NCI-H82 treated with DMSO at 0.1 percent for 48 hours (cell line): ENCODE results near the gene ARMC5.
A peak's percentile ranks its signal among the peaks of the same experiment; 100 is the strongest.

Source experiments
- DNase-seq: peaks from one replicate; lab custom pipeline; 2025; ENCODE audit not compliant: unreplicated experiment; lab: John Stamatoyannopoulos, UW

The ARMC5 gene

GRCh38 chr16:31460582-31461002, 1.3 kb downstream of the ARMC5 start:
- DNase-seq = peak; percentile 5

DNA sequence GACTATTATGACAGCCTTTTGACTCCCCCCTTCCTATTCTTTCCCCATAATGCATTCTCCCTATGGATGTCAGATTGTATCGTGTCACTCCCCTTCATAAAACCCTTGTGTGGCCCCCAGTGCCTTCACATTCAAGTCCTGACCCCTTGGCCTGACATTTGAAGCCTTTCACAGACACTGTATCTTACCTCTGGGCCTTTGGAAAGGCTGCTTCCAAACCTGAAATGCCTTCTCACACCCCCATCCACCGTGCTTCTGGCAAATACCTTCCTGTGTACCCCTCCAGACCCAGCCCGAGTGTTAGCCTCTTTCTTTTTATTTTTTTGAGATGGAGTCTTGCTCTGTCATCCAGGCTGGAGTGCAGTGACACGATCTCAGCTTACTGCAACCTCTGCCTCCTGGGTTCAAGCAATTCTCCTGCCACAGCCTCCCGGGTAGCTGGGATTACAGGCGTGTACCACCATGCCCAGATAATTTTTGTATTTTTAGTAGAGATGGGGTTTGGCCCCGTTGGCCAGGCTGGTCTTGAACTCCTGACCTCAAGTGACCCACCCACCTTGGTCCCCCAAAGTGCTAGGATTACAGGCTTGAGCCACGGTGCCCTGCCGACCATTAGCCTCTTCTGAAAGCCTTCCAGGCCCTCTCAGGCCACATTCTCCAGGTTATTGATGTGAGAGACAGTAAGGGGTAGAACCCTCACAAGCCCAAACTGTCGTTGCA, 2.1 kb downstream of the ARMC5 start:
- DNase-seq = no peak

GRCh38 chr16:31461921-31462804, 2.9 kb downstream of the ARMC5 start:
- DNase-seq = no peak

DNA sequence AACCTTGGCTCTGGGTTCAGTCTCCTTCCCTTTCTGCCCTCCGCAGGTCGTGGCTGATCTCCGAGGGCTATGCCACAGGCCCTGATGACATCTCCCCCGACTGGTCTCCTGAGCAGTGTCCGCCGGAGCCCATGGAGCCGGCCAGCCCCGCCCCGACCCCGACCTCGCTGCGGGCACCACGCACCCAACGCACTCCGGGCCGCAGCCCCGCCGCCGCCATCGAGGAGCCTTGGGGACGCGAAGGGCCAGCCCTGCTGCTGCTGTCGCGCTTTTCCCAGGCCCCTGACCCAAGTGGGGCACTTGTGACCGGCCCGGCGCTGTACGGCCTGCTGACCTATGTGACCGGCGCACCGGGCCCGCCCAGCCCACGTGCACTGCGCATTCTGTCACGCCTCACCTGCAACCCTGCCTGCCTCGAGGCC, 5.1 kb downstream of the ARMC5 start:
- no peak for DNase-seq

GRCh38 chr16:31464781-31465260, 5.5 kb downstream of the ARMC5 start:
- no peak for DNase-seq

GRCh38 chr16:31465788-31466370, 6.6 kb downstream of the ARMC5 start:
- DNase-seq = no peak

DNA sequence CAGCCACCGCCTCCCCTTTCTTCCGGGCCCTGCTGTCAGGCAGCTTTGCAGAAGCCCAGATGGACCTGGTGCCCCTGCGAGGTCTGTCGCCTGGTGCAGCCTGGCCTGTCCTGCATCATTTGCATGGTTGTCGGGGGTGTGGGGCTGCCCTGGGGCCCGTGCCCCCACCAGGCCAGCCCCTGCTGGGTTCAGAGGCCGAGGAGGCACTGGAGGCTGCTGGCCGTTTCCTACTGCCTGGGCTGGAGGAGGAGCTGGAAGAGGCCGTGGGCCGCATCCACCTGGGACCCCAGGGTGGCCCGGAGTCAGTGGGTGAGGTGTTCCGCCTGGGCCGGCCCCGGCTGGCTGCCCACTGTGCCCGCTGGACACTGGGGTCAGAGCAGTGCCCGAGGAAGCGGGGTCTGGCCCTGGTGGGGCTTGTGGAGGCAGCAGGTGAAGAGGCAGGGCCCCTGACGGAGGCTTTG, 7.1 kb downstream of the ARMC5 start:
- DNase-seq = no peak

DNA sequence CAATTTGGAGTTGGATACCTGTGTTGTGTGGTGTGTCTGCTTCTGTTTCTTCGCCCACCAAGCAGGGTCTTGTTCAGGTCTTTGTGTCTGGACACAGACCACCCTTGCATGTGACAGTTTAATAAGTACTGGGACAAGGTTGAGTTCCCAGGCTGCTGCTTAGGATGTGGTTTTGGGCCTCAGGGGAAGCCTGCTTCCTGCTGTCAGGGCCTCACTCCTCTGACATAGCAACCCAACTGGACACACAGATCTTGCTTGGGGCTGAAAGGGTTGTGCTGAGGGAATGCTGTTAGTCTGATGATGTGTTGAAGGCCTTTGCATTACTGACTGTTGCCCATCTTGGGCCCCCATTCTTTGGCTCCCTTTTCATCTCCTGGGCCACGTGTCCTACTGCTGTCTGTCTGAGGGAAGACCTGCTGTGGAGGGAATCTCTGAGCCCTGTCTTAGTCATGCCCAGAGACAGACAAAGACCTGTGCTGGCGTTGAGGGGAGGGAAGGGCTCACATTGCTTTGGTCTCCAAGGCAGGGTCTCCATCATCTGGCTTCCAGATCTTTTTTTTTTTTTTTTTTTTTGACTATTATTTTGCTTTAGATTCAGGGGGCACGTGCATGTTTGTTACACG, 8.0 kb downstream of the ARMC5 start:
- no peak for DNase-seq

GRCh38 chr16:31467858-31468257, 8.6 kb downstream of the ARMC5 start:
- DNase-seq = no peak

DNA sequence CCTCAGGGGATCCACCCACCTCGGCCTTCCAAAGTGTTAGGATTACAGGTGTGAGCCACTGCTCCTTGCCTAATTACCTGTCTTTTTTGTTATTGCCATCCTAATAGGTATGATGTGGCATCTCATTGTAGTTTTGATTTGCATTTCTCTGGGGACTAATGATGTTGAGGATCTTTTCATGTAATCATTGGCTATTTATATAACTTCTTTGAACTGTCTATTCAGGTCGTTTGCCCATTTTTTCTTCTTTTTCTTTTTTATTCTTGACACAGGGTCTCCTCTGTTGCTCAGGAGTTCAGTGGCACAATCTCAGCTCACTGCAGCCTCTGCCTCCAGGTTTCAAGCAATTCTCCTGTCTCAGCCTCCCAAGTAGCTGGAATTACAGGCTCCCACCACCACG, 11.3 kb downstream of the ARMC5 start:
- no peak for DNase-seq

- DNase-seq = no peak
Observed at GRCh38 chr16:31471241-31471874, 12.1 kb downstream of the ARMC5 start.

DNA sequence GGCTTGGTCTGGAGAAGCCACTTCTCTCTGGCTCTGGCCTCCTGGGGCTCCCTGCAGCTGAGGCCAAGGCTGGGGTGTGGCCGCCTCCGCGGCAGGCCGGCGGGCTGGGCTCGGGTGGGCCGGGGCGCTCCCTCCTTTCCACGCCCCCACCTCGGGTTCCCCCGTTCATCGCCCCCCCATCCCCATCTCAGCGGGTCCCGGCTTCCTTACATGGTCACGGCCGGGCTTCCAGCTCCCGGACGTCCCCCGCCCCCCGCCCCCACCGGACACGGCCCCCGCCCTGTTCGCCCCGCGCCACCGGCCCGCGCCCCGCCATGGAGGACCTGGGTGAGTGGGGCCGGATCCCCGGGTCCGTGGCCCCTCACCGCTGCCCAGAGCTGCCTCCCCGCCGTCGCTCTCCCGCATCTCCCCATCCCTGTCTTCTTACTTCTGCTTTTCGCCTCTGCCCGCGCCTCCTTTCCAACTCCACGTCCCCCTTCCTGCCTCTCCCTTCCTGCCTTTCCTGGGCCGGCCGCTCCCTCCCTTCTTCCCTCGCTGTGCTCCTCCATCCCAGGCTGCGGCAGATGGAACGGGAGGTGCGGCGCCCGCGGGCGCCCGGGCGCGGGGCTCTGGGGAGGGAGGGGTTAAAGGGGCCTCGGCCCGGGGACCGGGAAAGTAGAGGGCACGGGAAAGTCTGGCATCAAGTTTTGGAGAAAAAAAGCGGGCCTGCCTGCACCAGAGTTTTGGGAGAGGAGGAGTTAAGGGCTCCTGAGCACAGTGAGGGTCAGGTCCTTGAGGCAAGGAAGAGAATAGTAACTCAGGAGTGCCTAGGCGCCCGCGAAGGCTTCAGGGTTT, 12.8 kb downstream of the ARMC5 start, which contains the start of gene TGFB1I1:
TSS of gene TGFB1I1 (plus strand) at position 278 of the 834 bp plus-strand sequence. CDS start at position 315, 37 bp downstream.
- no peak for DNase-seq

- DNase-seq = no peak
Observed at GRCh38 chr16:31472709-31473203, 13.5 kb downstream of the ARMC5 start.

- DNase-seq = no peak
Observed at GRCh38 chr16:31473264-31473984, 14.1 kb downstream of the ARMC5 start.

DNA sequence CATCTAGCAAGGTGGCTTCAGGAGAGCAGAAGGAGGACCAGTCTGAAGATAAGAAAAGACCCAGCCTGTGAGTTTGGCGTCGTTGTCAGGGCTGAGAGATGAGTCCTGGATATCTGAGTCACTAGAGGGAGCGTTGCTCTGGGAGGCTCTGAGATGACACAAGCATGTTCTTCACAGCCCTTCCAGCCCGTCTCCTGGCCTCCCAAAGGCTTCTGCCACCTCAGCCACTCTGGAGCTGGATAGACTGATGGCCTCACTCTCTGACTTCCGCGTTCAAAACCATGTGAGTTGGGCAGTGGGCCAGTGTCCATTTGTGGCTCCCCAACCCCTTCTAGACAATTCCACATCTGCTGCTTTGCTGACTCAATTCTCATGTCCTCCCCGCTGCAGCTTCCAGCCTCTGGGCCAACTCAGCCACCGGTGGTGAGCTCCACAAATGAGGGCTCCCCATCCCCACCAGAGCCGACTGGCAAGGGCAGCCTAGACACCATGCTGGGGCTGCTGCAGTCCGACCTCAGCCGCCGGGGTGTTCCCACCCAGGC, 14.9 kb downstream of the ARMC5 start:
- DNase-seq = no peak

- DNase-seq = no peak
Observed at GRCh38 chr16:31474773-31475738, 15.8 kb downstream of the ARMC5 start.

- no peak for DNase-seq
Observed at GRCh38 chr16:31475946-31476302, 16.6 kb downstream of the ARMC5 start.
